Heart right ventricle (tissue), 16 donors: ENCODE measurements around the gene RTCA. TPM values are rescaled to one million over a fixed set of nuclear protein-coding genes. Genes with fewer than 3 reads are reported as not detected.

ENCODE experiments used
- ATAC-seq, 8 donors: fragments of 200-7000 bp; cut with Tn5 transposase; one replicate each; pipeline ENCODE4 v1.9.1; 2020; ENCODE audit warnings: mild to moderate bottlenecking in 8 of 8, moderate library complexity in 8 of 8, moderate number of reproducible peaks in 1 of 8
- DNase-seq, 2 donors: peaks; one replicate each; pipeline ENCODE4 v3.0.0-alpha.2; 2020
- H3K27ac ChIP-seq, 10 donors: fragments of 200-600 bp; sonication (generic) in 2 of 10; one replicate each; pipeline versions ENCODE4 v1.5.0 to v1.8.0; 2020 to 2022; ENCODE audit warnings: mild to moderate bottlenecking in 3 of 10
- H3K27me3 ChIP-seq, 7 donors: fragments of 200-600 bp; one replicate each; pipeline ENCODE4 v1.8.0; 2021 to 2022; ENCODE audit warnings: mild to moderate bottlenecking in 2 of 7
- H3K36me3 ChIP-seq, 9 donors: fragments of 200-600 bp; sonication (generic) in 1 of 9; one replicate each; pipeline versions ENCODE4 v1.5.0 to v1.8.0; 2020 to 2022; ENCODE audit warnings: mild to moderate bottlenecking in 2 of 9
- H3K4me1 ChIP-seq, 9 donors: fragments of 200-600 bp; sonication (generic) in 1 of 9; one replicate each; pipeline versions ENCODE4 v1.5.0 to v1.8.0; 2020 to 2022; ENCODE audit warnings: mild to moderate bottlenecking in 4 of 9
- H3K4me3 ChIP-seq, 10 donors: fragments of 200-600 bp; sonication (generic) in 2 of 10; one replicate each; pipeline versions ENCODE4 v1.5.0 to v1.8.0; 2020 to 2022; ENCODE audit warnings: mild to moderate bottlenecking in 7 of 10, moderate library complexity in 2 of 10
- H3K9me3 ChIP-seq, 11 donors: fragments of 200-600 bp in 10 of 11; sonication (generic) in 2 of 11; one replicate each; pipeline versions ENCODE4 v1.5.0 to v1.8.0; 2013 to 2022; ENCODE audit warnings: mild to moderate bottlenecking in 2 of 11, control low read depth in 1 of 11, moderate library complexity in 1 of 11
- CTCF ChIP-seq, 9 donors: fragments of 200-600 bp; sonication (generic) in 2 of 9; IDR thresholded peaks; one replicate each; pipeline versions ENCODE4 v1.5.0 to v1.8.0; 2021 to 2022; ENCODE audit warnings: antibody characterized with exemption in 9 of 9, mild to moderate bottlenecking in 5 of 9, moderate library complexity in 1 of 9
- WGBS, 2 donors: extraction: QIAGEN DNeasy Blood & Tissue Kit; methylation state at CpG; one replicate each; pipeline ENCODE4 v1.1.7; 2013; ENCODE audit warnings: inconsistent platforms in 1 of 2; 5-methylcytosine and 5-hydroxymethylcytosine counted together
- intact Hi-C, 10 donors: fragments of 100-400 bp; cut with DNase I; formaldehyde crosslinking; loops; one replicate each; pipeline versions ENCODE4 v1.11.1 to v1.14.2; 2022
- polyA plus RNA-seq, 2 donors: library from polyadenylated mRNA; stranded (reverse); fragments of 200-250 nt; gene quantifications; one replicate each; pipeline ENCODE4 v1.2.3, GENCODE V29; 2013
- total RNA-seq, 10 donors: library from RNA; stranded (reverse); fragmentation: NEBNext Ultra II Directional in 3 of 10; extraction: Animal tissue kit (Norgen Biotek cat#: 25700) in 3 of 10; gene quantifications; one replicate each; pipeline versions ENCODE4 v1.2.1 to v1.2.4, GENCODE V29; 2021 to 2023
- donor health status: Arrhythmogenic right ventricular cardiomyopathy.
- donor health status: ischemic (EF 13 %, LVEDD 7.1; RV severe dilation, severe dysfunction).
- donor health status: healthy with polysubstance abuse.
- donor health status: DM: no; HTN: yes; CAD: no.
- donor health status: DM: no; HTN: no; CAD: no.
- donor health status: ischemic (EF 25% LVEDD 6.9; RV normal size, moderate dysfunction).
- donor health status: ischemic (EF 25% LVEDD 5.7; RV mildly dilated, moderate dysfunction).
- donor health status: healthy.
- donor health status: DM: yes; HTN: yes; CAD: no.
- donor health status: Ischemic cardiomyopathy.
- donor health status: ischemic (EF 35%, LVEDD 5.7; RV mildly dilated, moderate dysfunction).
- donor health status: nonischemic (EF 11% LVEDD 7.7; RV severe dilation, severe dysfunction).
- donor health status: DM: yes; HTN: yes; CAD: no.
- donor health status: PGD.
- donor health status: ischemic (EF 29% LVEDD 5.4; RV normal size, mild dysfunction).
- donor health status: nonischemic (EF 23%, LVEDD 6.1; RV moderate dilation, normal function).

RTCA gene
- total and polyA plus RNA-seq, 12 donors = 17.1 to 44.8 (median 36.7) TPM

GRCh38 chr1:100304921-100305320 lies 38.9 kb downstream of the RTCA start:
- no peak overlapping the region for H3K4me3 ChIP-seq
- no peaks in the 10 kb centered on the region for H3K27me3 ChIP-seq
- no peak overlapping the region for H3K27ac ChIP-seq
- 83% methylated on average over 3 of the region's 3 CpGs for WGBS, 2 donors
- DNase-seq (no peak), ATAC-seq (no peak)
- H3K4me1 ChIP-seq = no peaks in the 10 kb centered on the region
- no peaks in the 10 kb centered on the region for H3K36me3 ChIP-seq
- TF ChIP-seq CTCF (IDR thresholded peaks at IDR 0.05) = no peak
- intact Hi-C loops = no loop called here
- H3K9me3 ChIP-seq = peaks cover 0 to 6% (median 0%) of the 10 kb centered on the region in 11 donors

DNA sequence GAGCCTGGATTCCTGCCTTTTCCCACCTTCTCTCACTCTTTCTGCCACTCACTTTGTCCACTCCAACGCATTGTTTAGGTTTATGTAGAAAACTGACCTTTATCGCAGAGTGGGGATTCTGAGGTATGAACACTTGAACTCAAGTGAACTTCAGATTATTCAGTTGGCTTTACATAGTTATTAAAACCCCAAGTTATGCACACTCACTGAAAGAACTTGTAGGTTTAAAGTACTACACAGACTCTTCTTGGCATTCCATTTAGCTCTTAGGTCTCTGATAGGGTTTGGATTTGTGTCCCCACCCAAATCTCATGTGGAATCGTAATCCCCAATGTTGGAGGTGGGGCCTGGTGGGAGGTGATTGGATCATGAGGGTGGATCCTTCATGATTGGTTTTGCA lies 39.9 kb downstream of the RTCA start:
- H3K27me3 ChIP-seq = no peaks in the 10 kb centered on the region
- ATAC-seq (no peak), DNase-seq (no peak)
- TF ChIP-seq CTCF (IDR thresholded peaks at IDR 0.05) = no peak
- intact Hi-C loops = no loop called here
- H3K4me3 ChIP-seq = no peak overlapping the region
- 91 to 95% methylated on average over 3 of the region's 3 CpGs for WGBS, 2 donors
- H3K27ac ChIP-seq = no peak overlapping the region
- no peaks in the 10 kb centered on the region for H3K4me1 ChIP-seq
- no peaks in the 10 kb centered on the region for H3K36me3 ChIP-seq
- peaks cover 0 to 10% (median 0%) of the 10 kb centered on the region in 11 donors for H3K9me3 ChIP-seq

DNA sequence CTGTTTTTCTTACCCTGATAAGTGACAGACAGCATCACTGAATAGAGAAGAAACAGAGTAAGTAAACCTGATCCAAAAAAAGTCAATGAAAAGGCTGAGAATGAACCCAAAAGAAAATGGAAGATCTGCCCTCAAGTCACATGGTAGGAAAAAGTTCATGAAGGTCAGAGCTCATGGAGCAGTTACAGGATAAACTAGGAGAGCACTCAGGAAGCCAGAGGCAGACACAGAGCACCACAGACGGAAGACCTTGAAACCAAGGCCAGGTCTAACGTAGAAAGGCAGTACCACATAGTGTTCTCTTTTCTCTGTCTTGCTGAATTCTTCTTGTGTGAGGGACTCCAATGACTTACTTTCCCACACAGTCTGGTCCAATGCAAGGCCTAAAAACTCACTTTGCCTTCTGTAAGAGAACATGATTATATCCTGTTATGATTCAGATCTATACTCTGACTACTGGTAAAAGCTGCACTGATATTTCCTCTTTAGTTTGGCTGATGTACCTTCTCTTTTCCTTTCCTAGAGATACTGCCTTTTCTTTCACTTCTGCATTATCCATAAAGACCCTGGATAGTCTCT lies 40.8 kb downstream of the RTCA start:
- intact Hi-C loops = no loop called here
- no peak for TF ChIP-seq CTCF (IDR thresholded peaks at IDR 0.05)
- Histone ChIP-seq H3K27ac (no peak overlapping the region), H3K4me1 (no peaks in the 10 kb centered on the region), H3K4me3 (no peak overlapping the region), H3K9me3 (peaks cover 0 to 10% (median 0%) of the 10 kb centered on the region in 11 donors), H3K36me3 (no peaks in the 10 kb centered on the region), H3K27me3 (no peaks in the 10 kb centered on the region)
- 81 to 82% methylated on average over 2 of the region's 2 CpGs for WGBS, 2 donors
- no peak for ATAC-seq
- DNase-seq = no peak

DNA sequence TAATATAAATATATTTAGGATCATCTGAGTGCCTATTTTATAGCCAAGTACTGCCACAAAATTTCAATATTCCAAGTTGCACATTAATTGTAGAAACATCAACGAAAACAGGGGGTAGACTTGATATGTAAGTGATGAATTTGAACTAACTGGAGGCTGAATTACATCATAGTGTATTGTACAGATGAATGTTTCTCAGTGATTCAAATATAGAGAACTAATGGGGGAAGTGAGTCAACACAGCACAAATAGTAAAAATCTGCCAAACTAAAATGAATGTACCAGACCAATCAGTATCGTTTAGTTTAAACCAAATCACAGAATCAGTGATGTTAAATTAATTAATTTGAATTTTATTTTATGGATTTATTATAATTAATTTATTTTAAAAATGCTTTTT lies 42.8 kb downstream of the RTCA start:
- 77 to 81% methylated on average over 2 of the region's 2 CpGs for WGBS, 2 donors
- intact Hi-C loops = no loop called here

More for the DNA sequence above, 42.8 kb downstream of the RTCA start:
- H3K9me3 ChIP-seq = peaks cover 0 to 10% (median 0%) of the 10 kb centered on the region in 11 donors
- no peaks in the 10 kb centered on the region for H3K4me1 ChIP-seq
- H3K27me3 ChIP-seq = no peaks in the 10 kb centered on the region
- no peak for TF ChIP-seq CTCF (IDR thresholded peaks at IDR 0.05)
- DNase-seq (no peak), ATAC-seq (no peak)
- H3K36me3 ChIP-seq = no peaks in the 10 kb centered on the region
- no peak overlapping the region for H3K4me3 ChIP-seq
- H3K27ac ChIP-seq = no peak overlapping the region
